UCSD-AML1 (cell line): ENCODE data around the gene HCST.
"Not testable (repeated sequence)": the region's sequence is repeated elsewhere in the genome, so short reads cannot be mapped to it uniquely, and the experiment has no call there.

Experiments
- DNase-seq: peaks from one replicate; lab custom pipeline; 2025; ENCODE audit not compliant: unreplicated experiment; lab: John Stamatoyannopoulos, UW

Gene HCST

DNA sequence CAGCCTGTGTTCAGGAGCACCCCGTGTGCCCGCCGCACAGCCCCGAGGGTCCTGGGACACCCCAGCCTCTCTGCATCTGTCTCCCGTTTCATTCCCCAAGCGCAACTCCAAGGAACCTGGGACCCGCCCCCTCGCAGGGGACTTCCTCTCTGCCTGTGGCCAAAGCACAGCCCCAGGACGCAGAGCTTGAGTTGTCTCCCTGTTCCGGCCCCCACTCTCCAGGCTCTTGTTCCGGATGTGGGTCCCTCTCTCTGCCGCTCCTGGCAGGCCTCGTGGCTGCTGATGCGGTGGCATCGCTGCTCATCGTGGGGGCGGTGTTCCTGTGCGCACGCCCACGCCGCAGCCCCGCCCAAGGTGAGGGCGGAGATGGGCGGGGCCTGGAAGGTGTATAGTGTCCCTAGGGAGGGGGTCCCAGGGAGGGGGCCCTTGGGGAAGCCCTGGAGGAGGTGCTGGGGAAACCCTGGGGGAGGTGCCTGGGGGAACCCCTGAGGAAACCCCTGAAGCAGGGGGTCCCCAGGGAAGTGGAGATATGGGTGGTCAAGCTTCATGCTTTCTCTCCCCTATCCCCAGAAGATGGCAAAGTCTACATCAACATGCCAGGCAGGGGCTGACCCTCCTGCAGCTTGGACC is 1.3 kb downstream of the HCST start:
- peak; percentile 95 for DNase-seq

DNA sequence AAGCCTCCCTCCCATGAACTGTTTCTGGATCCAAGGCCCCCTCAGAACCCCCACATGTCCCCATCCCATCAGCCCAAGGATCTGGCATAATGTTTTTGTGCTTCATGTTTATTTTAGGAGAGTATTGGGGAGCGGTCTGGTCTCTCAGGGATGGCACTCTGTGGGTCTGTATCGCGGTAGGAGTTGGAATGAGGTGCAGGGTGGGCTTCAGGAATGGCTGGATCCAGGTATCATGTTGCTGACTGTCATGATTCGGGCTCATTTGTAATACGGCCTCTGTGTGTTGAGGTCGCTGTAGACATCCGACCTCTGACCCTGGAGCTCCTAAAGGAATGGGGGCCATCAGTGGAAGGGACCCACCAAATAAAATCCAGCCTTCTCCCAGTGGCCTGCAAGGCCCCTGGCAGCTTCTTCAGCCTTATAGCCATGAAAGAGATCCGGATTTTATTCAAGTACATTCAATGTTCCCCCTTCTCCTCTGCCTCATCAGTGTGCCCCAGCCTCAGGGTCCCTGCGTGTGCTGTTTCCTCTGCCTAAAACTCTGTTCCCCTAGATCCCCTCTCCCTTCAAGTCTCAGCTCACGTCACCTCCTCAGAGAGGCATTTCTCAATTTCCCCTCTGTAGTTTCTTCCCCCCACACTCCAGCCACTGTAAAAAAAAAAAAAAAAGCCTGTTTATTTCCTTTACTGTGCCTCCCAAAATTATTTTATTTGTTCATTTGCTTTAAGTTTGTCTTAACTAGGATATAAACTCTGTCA is 2.2 kb downstream of the HCST start:
- peak; percentile 27 for DNase-seq

DNA sequence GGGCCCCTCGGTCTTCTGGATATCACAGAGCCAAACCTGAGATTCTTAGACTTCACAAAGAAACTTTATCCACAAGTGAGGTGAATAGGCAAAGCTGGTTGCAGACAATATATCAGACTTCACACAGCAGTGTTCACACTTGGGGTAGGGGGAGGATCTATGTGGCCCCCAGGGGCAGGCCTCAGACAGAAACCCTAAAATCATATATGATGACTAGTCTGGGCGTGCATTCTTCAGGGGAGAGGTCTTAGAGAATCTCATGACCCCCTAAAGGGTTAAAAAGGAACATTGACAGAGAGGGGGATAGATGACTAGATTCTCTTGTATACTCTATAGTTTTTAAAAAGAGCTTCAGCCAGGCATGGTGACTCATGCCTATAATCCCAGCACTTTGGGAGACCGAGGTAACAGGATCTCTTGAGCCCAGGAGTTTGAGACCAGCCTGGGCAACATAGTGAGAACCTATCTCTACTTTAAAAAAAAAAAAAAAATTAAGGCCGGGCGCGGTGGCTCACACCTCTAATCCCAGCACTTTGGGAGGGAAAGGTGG is 2.9 kb downstream of the HCST start:
- DNase-seq: no peak

DNA sequence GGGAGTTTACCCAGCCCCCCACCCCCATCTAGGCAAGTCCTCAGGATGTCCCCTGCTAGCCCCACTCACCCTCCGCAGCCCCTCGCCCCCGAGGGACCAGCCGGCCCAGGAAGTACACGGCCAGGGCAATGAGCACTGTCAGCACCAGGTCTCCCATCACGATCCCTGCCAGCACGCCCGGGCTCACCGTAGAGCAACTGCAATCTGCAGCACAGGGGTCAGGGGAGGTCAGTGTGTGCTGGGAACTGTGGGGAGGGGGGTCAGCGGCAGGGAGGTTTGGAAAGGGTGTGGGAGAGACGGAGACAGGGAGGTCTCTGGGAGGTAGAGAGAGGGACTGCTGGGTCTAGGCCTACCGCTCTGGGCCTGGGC is 5.0 kb downstream of the HCST start:
- no peak for DNase-seq

DNA sequence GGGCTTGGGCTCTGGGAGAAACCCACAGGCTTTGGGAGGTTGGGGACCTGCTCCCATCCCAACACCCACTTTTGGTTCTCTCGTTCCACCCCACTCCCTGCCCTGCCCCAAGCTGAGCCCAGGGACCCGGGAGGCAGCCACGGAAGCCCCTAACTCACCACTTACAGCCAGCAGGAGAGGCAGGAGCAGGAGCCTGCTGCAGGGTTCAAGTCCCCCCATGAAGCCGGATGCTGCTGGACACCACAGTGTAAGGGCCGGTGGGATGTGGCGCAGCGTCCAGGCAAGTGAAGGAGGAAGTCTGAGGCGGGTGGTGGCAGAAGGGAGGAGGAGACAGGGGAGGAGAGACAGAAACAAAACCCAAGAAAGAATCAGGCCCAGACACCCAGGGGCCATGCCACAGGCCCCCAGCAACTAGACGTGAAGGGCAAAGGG is 5.7 kb downstream of the HCST start, which contains the start of gene TYROBP:
Gene TYROBP (minus strand): TSS at position 286 of the 432 bp plus-strand sequence. CDS start 67 bp downstream, at position 219.
- DNase-seq: peak; percentile 67

DNA sequence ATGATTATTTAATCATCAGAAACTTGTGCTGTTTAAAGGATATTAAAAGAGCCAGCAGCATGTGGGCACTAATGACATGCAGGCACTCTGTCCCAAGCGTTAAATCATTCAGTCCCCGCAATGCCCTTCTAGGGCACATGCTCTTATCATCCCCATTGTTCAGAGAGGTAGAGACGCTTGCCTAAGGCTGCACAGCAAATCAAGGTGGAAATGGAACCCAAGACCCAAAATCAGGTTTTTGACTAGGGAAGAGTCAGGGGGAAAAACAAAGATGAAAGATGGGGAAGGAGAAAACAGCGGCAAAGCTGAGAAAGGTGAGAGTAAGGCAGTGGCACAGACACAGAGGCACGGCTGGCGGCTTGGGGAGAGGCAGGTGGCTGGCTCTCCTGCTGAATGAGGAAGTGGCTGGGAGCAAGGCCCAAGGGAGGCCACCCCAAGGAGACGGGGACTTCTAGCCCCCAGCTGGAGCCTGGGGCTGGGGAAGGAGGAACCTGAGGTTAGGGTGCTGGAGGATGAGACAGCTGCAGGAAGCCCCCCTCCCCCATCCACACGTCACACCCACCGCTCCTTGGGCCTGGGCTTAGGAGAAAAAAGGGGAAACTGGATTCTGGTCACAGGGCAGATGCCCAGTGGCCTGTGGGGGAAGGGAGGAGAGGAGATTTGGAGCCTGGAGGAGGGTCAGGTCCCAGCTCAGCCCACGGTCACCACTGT is 6.8 kb downstream of the HCST start:
- DNase-seq: peak; percentile 96

DNA sequence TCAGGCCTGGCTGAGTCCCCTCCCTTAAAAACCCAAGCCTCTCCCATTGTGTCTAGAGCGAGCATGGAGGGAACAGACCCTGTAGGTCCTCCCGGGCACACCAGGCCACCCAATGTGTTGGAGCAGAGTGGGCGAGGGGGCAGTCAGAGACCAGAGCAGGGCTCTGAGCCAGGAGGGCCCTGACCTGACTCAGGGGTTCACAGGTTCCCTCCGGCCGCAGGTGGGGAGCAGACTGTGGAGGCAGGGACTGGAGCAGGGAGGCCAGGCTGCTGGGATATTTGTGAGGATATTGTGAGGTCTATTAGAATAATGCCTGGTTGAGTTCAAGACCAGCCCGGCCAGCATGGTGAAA is 7.3 kb downstream of the HCST start:
- DNase-seq: no peak

DNA sequence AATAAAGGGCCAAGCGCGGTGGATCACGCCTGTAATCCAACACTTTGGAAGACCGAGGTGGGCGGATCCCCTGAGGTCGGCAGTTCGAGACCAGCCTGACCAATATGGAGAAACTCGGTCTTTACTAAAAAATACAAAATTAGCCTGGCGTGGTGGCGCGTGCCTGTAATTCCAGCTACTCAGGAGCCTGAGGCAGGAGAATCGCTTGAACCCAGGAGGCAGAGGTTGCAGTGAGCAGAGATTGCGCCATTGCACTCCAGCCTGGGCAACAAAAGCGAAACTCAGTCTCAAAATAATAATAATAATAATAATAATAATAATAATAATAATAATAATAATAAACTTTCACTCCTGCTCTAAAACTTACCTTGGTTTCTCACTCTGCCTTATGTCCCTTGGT is 8.0 kb downstream of the HCST start:
- not testable (repeated sequence) for DNase-seq

DNA sequence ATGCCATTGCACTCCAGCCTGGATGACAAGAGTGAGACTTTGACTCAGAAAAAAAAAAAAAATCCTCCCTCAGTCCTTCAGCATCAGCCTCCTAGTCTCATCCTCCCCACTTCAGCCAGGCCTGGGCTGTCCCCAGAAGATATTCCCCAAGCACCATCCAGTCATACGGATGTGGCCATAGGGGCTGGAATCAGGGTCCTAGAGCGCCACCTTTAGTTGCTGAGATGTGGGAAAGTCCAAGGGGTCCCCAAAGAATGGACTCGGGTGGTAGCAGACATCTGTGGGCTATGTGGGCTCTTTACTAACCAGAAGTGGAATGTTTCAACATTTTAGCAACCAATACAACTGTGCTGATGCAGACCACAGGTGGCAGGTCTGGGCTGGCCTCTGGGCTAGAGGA is 8.8 kb downstream of the HCST start:
- peak; percentile 45 for DNase-seq

DNA sequence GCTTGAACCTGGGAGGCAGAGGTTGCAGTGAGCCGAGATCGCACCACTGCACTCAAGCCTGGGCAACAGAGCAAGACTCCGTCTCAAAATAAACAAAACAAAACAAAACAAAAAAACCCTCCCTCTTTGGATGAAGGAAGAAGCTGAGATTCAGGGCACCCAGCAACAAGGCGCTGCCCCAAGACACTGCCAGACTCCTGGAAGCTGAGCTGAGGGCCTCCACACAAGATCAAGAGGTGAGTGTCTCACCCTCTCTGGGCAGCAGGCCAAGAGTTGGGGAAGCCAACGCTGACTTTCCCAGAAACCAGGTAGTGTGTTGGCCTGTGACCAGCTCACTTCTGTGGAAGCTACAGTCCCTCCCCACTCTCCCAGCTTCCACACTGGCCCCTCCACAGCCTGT is 9.5 kb downstream of the HCST start:
- DNase-seq: no peak

DNA sequence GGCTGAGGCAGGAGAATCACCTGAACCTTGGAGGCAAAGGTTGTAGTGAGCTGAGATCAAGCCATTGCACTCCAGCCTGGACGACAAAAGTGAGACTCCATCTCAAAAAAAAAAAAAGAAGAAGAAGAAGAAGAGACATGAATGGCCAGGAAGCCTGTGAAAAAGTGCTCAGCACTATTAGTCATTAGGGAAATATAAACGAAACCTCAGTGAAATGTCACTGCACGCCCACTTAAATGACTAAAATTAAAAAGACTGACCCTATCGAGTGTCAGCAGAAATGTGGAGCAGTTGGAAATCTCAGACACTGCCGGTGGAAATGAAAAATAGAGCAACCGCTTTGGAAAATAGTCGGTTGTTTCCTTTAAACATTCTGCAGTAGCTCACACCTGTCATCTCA is 11.3 kb downstream of the HCST start:
- DNase-seq: no peak

DNA sequence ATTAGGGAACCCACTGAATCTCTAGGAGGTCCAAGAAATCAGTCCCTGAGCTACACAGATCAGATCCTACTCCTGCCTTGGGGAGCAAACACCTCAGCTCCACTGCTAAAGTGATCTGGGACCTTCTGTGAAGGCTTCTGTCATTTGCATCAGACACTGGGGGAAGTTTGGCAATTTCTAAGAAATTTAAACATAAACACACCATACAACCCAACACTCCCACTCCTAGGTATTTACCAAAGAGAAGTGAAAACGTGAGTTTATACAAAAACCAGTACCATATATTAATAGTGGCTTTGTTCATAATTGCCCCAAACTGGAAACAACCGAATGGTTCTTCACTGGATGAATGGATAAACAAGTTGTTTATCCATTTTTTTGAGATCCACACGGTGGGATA is 13.1 kb downstream of the HCST start:
- no peak for DNase-seq

DNA sequence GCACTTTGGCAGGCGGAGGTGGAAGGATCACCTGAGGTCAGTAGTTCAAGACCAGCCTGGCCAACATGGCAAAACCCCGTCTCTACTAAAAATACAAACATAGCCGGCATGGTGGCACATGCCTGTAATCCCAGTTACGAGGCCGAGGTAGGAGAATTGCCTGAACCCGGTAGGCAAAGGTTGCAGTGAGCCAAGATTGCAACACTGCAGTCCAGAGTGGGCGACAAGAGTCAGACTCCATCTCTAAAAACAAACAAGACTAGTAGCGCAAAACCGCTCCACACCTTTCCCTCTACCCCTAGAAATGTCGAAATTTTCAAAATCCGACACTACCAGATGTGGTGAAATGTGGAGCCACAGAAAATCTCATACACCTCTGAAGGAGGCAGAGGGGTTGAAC is 17.0 kb downstream of the HCST start:
- no peak for DNase-seq

DNA sequence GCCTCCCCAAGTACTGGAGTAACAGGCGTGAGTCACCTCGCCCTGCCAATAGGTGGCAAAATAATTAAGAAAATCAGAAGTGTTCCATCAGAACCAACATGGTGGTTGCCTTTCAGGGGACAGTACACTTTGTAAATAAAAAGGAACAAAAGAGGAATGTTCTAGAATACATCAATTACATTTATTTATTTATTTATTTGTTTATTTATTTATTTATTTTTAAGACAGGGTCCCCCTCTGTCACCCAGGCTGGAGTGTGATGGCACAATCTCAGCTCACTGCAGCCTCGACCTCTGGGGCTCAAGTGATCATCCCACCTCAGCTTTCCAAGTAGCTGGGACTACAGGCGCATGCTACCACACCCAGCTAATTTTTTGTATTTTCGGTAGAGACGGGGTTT is 18.7 kb downstream of the HCST start:
- DNase-seq: no peak

DNA sequence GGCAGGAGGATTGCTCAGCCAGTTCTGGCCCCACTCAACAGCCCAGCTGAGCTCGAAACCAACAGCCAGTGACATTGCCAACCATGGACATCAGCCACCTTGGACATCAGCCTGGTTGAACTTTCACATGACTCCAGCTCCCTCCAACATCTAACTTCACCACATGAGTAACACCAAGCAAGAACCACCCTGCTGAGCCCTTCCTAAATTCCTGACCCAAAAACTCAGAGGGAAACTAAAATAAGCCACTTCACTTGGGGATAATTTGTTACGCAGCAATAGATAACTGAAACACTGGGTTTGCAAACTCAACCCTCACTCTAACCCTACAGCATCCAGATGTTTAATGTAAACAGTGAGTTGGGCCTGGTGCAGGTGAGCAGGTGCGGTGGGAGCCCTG is 23.2 kb downstream of the HCST start:
- no peak for DNase-seq

DNA sequence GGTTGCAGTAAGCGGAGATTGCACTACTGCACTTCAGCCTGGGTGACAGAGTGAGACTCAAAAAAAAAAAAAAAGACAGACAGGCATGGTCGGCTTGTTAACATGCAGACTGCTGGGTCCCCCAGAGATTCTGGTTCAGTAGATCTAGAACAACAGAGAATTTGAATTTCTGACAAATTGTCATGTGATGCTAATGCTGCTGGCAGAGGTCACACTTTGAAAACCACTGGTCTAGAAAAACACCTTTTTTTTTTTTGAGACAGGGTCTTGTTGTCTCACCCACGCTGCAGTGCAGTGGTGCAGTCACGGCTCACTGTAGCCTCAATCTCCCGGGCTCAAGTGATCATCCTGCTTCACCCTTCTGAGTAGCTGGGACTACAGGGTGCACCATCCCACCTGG is 26.2 kb downstream of the HCST start:
- DNase-seq: no peak

DNA sequence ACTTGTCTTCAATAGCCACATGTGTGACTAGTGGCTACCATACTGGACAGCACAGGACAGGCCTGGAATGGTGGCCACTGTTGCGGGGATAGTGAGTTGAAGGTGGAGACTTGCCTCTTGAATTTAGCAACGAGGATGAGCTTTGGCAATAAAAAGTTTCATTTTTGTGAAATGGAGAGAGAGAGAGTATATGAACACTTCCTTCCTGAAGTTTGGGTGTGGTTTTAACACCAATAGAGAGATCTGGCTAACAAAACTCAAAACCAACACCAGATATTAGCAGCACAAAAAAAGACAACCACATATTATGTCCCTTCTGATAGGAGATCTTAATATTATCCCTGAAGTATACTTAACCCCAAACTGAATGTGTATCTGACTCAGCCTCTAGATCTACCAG is 27.5 kb downstream of the HCST start:
- no peak for DNase-seq

DNA sequence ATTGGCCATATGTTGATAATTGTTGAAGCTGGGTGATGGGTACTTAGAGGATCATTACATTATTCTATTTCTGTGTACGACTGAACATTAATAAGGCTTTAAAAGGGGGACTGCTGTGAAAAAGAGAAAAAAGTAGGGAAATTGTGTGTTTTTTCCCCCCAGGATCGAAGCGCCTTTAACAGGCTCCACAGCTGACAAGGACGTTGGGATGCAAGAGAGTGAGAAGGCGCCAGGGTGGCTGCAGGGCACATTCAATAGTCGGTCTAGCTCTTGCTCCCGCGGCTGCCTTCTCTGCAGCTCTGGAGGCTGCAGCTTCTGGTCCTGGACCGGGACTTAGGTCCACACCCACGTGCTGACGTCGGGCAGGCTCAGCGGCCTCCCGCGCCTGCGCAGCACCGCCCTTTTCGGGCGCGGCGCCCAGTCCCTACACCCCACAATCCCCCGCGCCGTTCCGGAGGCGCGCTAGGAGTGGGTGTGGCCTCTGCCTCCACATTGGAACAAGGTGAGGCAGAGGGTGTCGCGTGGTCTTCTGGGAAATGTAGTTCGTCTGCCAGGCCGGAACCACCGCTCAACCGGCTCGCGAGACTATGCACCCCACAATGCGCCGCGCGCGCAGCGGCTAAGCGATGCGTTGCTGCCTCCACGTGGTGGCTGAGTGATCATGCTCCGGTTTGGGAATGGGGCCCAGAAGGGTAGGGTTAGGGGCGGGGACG is 29.0 kb downstream of the HCST start:
- DNase-seq: peak; percentile 100

DNA sequence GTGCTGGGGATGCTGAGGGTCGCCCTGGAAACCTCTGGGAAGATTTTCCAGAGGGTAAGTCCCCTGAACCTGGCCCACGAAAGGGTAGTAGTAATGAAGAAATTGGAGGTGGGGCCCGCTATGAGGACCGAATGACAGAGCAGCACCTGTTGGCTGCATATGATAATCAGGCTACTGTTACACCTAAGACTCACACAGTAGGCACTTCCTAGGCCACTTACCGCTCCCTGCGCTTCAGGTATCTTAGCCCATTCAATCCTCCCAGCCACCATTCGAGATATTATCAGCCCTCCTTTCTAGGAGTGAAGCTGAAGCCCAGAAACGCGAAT is 29.5 kb downstream of the HCST start:
- DNase-seq: no peak

DNA sequence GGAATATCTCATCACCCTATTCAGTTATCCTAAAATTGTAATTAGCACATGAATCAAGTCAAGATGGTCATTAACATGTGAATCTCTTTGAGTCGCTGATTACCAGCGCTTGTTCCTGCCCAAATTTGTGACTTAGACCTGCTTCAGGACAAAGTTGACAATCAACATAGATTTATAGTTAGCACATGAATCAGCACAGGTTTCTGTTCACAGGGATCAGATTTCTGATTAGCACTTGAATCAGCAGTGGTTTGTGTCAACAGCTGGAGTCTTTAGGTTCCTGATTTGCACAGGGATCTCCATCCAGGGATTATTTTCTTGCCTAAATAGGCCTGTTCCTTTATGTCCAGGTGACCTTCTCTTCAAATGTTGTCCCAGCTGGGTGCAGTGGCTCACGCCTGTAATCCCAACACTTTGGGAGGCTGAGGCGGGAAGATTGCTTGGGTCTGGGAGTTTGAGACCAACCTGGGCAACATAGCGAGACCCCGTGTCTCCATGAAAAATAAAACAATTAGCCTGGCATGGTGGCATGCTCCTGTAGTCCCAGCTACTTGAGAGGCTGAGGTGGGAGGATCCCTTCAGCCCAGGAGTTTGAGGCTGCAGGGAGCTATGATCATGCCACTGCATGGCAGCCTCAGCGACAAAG is 30.1 kb downstream of the HCST start:
- DNase-seq: no peak
